Activated CD8-positive, alpha-beta memory T cell treated with anti-CD3 and anti-CD28 coated beads for 4 hours (primary cell): ENCODE data around the gene MRGPRE.

Experiments
- DNase-seq, 2 donors: peaks; one replicate each; pipeline ENCODE4 v3.0.0-alpha.2; 2020; ENCODE audit warnings: low read depth in 2 of 2

The MRGPRE gene

GRCh38 chr11:3196161-3197043 is 35.8 kb downstream of the MRGPRE start:
- no peak for DNase-seq

GRCh38 chr11:3195251-3196160 is 36.7 kb downstream of the MRGPRE start:
- no peak for DNase-seq

GRCh38 chr11:3194016-3194816 is 38.0 kb downstream of the MRGPRE start:
- no peak for DNase-seq

- DNase-seq: no peak
Observed at GRCh38 chr11:3193373-3194015, 38.7 kb downstream of the MRGPRE start.

DNA sequence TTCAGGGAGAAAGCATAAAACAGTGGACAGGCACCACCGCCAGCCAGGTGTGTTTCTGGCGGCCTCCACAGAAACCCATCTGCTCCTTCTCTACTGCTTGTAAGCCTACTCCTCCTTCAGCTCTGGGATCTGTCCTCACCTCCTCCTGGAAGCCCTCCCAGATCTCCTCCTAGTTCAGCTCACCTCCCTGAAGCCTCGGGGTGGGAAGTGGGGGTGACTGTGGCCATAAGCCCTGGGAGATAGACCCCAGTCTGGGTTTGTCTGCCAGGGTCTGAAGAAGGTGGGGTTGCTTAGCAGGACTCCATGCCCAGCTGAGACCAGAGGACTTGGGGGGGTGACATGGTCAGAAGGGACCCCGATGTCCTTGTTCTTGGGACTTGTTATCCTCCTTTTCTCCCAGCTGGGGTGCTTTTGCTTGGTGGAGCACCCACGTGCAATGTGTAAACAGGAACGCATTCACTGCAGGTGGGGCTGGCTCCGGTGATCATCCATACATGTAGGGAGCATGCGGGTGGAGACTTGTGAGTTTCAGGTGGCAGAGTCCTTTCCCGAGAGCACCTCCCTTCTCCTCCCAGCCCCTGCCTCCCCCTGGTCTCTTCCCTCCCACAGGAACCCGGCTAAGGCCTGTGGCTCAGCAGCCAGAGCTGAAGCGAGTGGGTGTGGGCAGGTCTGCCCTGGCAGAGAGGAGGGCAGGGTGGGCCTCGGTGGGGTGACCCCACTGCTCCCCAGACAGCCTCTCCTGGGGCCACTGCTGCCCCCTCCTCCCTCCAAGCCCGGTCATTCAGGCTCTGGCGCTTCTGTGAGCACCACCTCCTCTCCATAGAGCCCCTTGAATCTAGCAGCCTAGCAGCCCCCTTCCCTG is 39.5 kb downstream of the MRGPRE start:
- no peak for DNase-seq

- DNase-seq: no peak
Observed at GRCh38 chr11:3191586-3192324, 40.5 kb downstream of the MRGPRE start.

- no peak for DNase-seq
Observed at GRCh38 chr11:3190600-3190999, 41.6 kb downstream of the MRGPRE start.

DNA sequence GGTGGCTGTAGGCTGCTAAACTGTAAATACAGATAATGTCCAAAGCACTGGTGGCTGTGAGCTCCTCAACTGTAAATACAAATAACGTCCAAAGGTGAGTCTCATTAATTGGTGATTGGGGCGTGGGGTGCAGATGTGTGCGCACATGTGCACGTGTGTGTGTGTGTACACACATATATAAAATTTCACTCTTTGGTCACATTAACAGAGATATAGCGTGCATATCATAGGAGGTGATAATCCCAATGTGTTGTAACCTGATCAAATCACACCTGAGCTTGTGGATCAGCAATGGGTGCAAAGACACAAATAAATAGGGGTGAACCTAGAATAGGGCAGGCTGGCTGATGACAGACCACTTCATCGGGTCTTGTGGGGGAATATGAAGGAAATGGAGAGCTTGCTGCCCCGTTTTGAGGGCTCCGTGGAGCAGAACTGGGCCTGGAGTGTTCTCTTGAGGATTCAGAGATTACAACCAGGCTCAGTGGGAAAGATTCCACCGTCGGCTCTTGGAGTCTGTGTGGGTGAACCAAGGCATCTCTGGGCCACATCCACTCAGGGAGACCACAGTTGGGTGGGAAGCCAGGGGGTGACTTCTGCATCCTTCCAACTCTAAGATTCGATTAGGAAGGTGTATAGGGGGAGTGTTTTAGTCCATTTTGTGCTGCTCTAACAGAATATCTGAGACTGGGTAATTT is 42.2 kb downstream of the MRGPRE start:
- no peak for DNase-seq

DNA sequence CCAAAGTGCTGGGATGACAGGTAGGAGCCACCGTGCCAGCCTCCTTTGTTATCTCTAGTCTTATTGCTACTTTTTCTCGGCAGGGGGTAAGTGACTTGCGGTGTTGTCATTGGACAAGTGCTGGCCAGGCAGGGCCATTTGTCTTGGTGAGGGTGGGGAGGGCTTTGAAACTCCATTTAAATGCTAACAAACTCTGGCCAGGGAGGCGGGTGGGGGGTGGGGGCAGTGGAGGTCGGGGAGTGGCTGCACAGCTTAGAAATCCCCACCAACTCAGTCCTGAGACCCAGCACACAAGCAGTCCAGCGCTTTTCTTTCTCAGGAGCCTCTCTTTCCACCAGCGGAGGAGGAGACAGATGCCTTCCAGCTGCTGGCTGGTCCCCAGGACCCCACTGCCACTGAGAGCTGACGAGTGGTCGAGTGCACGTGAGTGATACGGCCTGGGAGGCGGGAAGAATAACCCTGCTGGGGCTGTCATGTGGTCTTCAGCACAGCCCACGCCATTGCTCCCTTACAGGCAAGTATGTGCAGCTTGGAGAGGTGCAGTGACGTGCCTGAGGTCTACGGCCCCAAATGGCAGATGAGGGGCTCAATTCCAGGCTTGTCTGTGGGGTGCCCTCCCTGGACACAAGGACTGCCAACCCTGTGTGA is 42.9 kb downstream of the MRGPRE start:
- no peak for DNase-seq

GRCh38 chr11:3188496-3189195 is 43.6 kb downstream of the MRGPRE start:
- no peak for DNase-seq

GRCh38 chr11:3186166-3186953 is 45.9 kb downstream of the MRGPRE start:
- no peak for DNase-seq

DNA sequence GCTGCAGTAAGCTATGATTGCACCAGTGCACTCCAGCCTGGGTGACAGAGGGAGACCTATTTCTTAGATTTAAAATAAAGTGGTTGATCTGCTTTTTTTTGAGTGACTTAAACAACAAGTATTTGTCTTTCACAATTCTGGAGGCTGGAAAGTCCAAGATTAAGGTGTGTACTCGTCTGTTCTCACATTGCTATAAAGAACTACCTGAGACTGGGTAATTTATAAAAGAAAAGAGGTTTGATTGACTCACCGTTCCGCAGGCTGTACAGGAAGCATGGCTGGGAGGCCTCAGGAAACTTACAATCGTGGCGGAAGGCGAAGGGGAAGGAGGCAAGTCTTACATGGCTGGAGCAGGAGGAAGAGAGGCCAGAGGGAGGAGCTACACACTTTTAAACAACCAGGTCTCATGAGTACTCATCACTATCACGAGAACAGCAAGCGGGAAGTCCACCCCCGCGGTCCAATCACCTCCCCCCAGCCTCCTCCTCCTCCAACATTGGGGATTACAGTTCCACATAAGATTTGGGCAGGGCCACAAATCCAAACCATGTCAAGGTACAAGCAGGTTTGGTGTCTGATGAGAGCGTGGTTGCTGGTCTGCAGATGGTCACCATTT is 47.4 kb downstream of the MRGPRE start:
- DNase-seq: no peak

- DNase-seq: no peak
Observed at GRCh38 chr11:3183523-3183922, 48.7 kb downstream of the MRGPRE start.

GRCh38 chr11:3182462-3182852 is 49.8 kb downstream of the MRGPRE start:
- DNase-seq: no peak

GRCh38 chr11:3181725-3182461 is 50.3 kb downstream of the MRGPRE start:
- DNase-seq: no peak

DNA sequence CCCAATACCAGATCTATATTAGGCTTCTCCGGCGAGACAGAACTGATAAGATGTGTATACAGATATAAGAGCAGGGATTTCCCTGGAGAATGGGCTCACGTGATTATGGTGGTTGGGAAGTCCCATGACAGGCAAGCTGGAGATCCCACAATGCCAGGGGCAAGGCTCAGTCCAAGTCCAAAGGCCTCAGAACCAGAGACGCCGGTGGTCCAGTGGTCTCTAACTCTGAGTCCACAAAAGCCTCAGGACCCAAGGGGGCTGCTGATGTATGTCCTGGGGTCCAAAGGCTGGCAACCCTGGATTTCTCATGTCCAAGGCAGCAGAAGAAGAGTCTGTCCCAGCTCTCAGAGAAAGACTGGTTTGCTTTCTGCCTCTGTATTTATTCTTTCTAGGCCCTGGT is 51.3 kb downstream of the MRGPRE start:
- DNase-seq: no peak
